Pancreas (tissue), 10 donors: Measurements from ENCODE around the gene MEIS3. TPM values are rescaled to one million over a fixed set of nuclear protein-coding genes. Genes with fewer than 3 reads are reported as not detected.
A peak's percentile ranks its signal among the peaks of the same experiment; 100 is the strongest.
"Not testable (repeated sequence)": the region's sequence is repeated elsewhere in the genome, so short reads cannot be mapped to it uniquely, and the experiment has no call there.

ENCODE experiments used
- ATAC-seq, 4 donors: fragments of 200-7000 bp; cut with Tn5 transposase; one replicate each; pipeline versions ENCODE4 v1.8.0 to v1.9.1; 2020; ENCODE audit warnings: mild to moderate bottlenecking in 4 of 4, moderate library complexity in 4 of 4
- DNase-seq, 6 donors: peaks; one replicate each; pipeline ENCODE4 v3.0.0-alpha.2; 2020
- FAIRE-seq: peaks from 2 replicates; lab custom pipeline; 2012; peaks lifted over from hg19 to GRCh38; lab: Jason Lieb, UNC
- H3K27ac ChIP-seq, 4 donors: fragments of 200-600 bp; sonication (generic); 1 replicate in 3 of 4; 2 replicates in 1 of 4; pipeline versions ENCODE4 v1.5.0 to v1.8.0; 2020
- H3K27me3 ChIP-seq, 4 donors: fragments of 200-600 bp; one replicate each; pipeline ENCODE4 v1.8.0; 2021
- H3K36me3 ChIP-seq, 3 donors: fragments of 200-600 bp; sonication (generic) in 1 of 3; one replicate each; pipeline versions ENCODE4 v1.5.0 to v1.8.0; 2020 to 2021
- H3K4me1 ChIP-seq, 3 donors: fragments of 200-600 bp; one replicate each; pipeline ENCODE4 v1.8.0; 2021
- H3K4me3 ChIP-seq, 4 donors: fragments of 200-600 bp; sonication (generic) in 2 of 4; one replicate each; pipeline versions ENCODE4 v1.5.0 to v1.8.0; 2020 to 2021
- H3K9me3 ChIP-seq, 4 donors: fragments of 200-600 bp; one replicate each; pipeline ENCODE4 v1.8.0; 2021
- CTCF ChIP-seq, 4 donors: fragments of 200-600 bp; sonication (generic) in 3 of 4; IDR thresholded peaks; one replicate each; pipeline versions ENCODE4 v1.5.0 to v1.8.0; 2021; ENCODE audit warnings: antibody characterized with exemption in 4 of 4
- WGBS, 2 donors: extraction: QIAGEN DNeasy Blood & Tissue Kit; methylation state at CpG; one replicate each; pipeline ENCODE4 v1.1.7; 2013; 5-methylcytosine and 5-hydroxymethylcytosine counted together
- intact Hi-C, 3 donors: fragments of 100-400 bp; cut with DNase I; formaldehyde crosslinking; loops; one replicate each; pipeline versions ENCODE4 v1.11.1 to v1.14.2; 2022
- polyA plus RNA-seq, 2 donors: library from polyadenylated mRNA; stranded (reverse); fragments of 200-250 nt; gene quantifications; one replicate each; pipeline ENCODE4 v1.2.3, GENCODE V29; 2013
- total RNA-seq, 6 donors: library from RNA; stranded (reverse); fragmentation: NEBNext Ultra II Directional in 4 of 6; extraction: Animal tissue kit (Norgen Biotek cat#: 25700) in 4 of 6; gene quantifications; one replicate each; pipeline versions ENCODE4 v1.2.1 to v1.2.4, GENCODE V29; 2021 to 2023
- donor health status: healthy with polysubstance abuse.
- donor health status: DM: no; HTN: no; CAD: no; lungs with moderate emphysema.
- donor health status: DM: no; HTN: no; CAD: no.
- donor health status: control.
- donor health status: control.
- donor health status: Bipolar disorder and iron deficiency.
- donor health status: DM: yes; HTN: yes; CAD: no.
- donor health status: DM: no; HTN: no; CAD: no.
- donor health status: DM: no; HTN: no; CAD: no.
- donor health status: DM: yes; HTN: yes; CAD: no.

MEIS3 gene
- total and polyA plus RNA-seq, 8 donors: 0.91 to 28.5 (median 3.0) TPM

GRCh38 chr19:47370045-47370611 lies 49.2 kb downstream of the MEIS3 start:
- H3K27ac ChIP-seq: no peak overlapping the region
- WGBS, 2 donors: 87 to 89% methylated on average over 9 to 10 of the region's 10 CpGs
- FAIRE-seq (no peak), ATAC-seq (peak in 3 of 4 donors; percentile 21 to 60 (median 41)), DNase-seq (no peak)
- H3K36me3 ChIP-seq: peaks cover 6 to 48% (median 29%) of the 10 kb centered on the region in 3 donors
- no peaks in the 10 kb centered on the region for H3K9me3 ChIP-seq
- intact Hi-C loops: no loop called here
- TF ChIP-seq CTCF (IDR thresholded peaks at IDR 0.05): no peak
- no peaks in the 10 kb centered on the region for H3K4me1 ChIP-seq
- H3K4me3 ChIP-seq: no peak overlapping the region
- H3K27me3 ChIP-seq: no peaks in the 10 kb centered on the region

DNA sequence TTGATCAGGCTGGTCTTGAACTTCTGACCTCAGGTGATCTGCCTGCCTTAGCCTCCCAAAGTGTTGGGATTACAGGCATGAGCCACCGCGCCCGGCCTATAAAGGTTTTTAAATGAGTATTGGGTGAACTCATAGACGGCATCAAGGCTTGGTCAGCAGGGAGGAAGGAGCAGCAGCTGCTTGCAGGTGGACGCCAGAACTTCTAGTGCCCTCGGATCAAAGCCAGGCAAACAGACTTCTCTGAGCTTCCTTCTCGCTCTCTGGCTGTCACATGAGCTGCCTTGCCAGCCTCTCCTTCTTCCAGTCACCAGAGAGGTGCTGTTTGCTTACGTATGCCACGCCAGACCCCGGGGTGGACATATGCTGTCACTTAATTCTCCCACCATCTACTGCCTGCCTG lies 53.9 kb downstream of the MEIS3 start:
- H3K4me1 ChIP-seq, H3K27me3 ChIP-seq, H3K4me3 ChIP-seq, H3K27ac ChIP-seq, intact Hi-C loops, DNase-seq, H3K9me3 ChIP-seq, FAIRE-seq, ATAC-seq: not testable (repeated sequence)
- peaks cover 0 to 50% (median 39%) of the 10 kb centered on the region in 3 donors for H3K36me3 ChIP-seq
- 91% methylated on average over 10 of the region's 10 CpGs for WGBS, 2 donors

GRCh38 chr19:47363758-47364531 lies 55.4 kb downstream of the MEIS3 start:
- Histone ChIP-seq H3K9me3 (no peaks in the 10 kb centered on the region), H3K4me1 (no peaks in the 10 kb centered on the region), H3K36me3 (peaks cover 0 to 52% (median 30%) of the 10 kb centered on the region in 3 donors), H3K27me3 (no peaks in the 10 kb centered on the region), H3K4me3 (no peak overlapping the region), H3K27ac (no peak overlapping the region)
- FAIRE-seq (no peak), ATAC-seq (no peak), DNase-seq (no peak)
- TF ChIP-seq CTCF (IDR thresholded peaks at IDR 0.05): no peak
- WGBS, 2 donors: 90 to 92% methylated on average over 13 of the region's 13 CpGs
- intact Hi-C loops: no loop called here

GRCh38 chr19:47362321-47362720 lies 57.0 kb downstream of the MEIS3 start:
- no peak overlapping the region for H3K27ac ChIP-seq
- ATAC-seq: no peak
- peaks cover 2 to 67% (median 44%) of the 10 kb centered on the region in 3 donors for H3K36me3 ChIP-seq
- no peak for TF ChIP-seq CTCF (IDR thresholded peaks at IDR 0.05)
- intact Hi-C loops: no loop called here
- no peaks in the 10 kb centered on the region for H3K4me1 ChIP-seq
- DNase-seq: no peak
- H3K4me3 ChIP-seq: no peak overlapping the region
- 92 to 94% methylated on average over 21 of the region's 21 CpGs for WGBS, 2 donors
- no peaks in the 10 kb centered on the region for H3K9me3 ChIP-seq
- no peak for FAIRE-seq
- no peaks in the 10 kb centered on the region for H3K27me3 ChIP-seq

GRCh38 chr19:47358936-47359335 lies 60.4 kb downstream of the MEIS3 start:
- no peaks in the 10 kb centered on the region for H3K27me3 ChIP-seq
- FAIRE-seq (no peak), ATAC-seq (no peak), DNase-seq (no peak)
- H3K4me3 ChIP-seq: no peak overlapping the region
- peaks cover 2 to 70% (median 38%) of the 10 kb centered on the region in 3 donors for H3K36me3 ChIP-seq
- intact Hi-C loops: no loop called here
- no peaks in the 10 kb centered on the region for H3K9me3 ChIP-seq
- no peak overlapping the region for H3K27ac ChIP-seq
- no peaks in the 10 kb centered on the region for H3K4me1 ChIP-seq
- 82 to 89% methylated on average over 6 of the region's 6 CpGs for WGBS, 2 donors
- no peak for TF ChIP-seq CTCF (IDR thresholded peaks at IDR 0.05)
